Esophagus muscularis mucosa (tissue), 4 donors: ENCODE results near the gene FAM53A. TPM values are rescaled to one million over a fixed set of nuclear protein-coding genes. Genes with fewer than 3 reads are reported as not detected.

Source experiments
- DNase-seq: peaks from one replicate; pipeline ENCODE4 v3.0.0-alpha.2; 2017; ENCODE audit errors: extremely low spot score
- H3K27ac ChIP-seq, 4 donors: fragments of 200-600 bp; sonication (generic); replicated peaks in 1 of 4; 1 replicate in 3 of 4; 2 replicates in 1 of 4; pipeline ENCODE4 v1.5.1; 2016 to 2019; ENCODE audit warnings: mild to moderate bottlenecking in 1 of 4
- H3K27me3 ChIP-seq, 4 donors: fragments of 200-600 bp; sonication (generic); one replicate each; pipeline versions ENCODE4 v1.5.1 to v1.6.0; 2016 to 2019
- H3K36me3 ChIP-seq, 4 donors: fragments of 200-600 bp; sonication (generic); one replicate each; pipeline ENCODE4 v1.5.1; 2016 to 2019
- H3K4me1 ChIP-seq, 4 donors: fragments of 200-600 bp; sonication (generic); one replicate each; pipeline ENCODE4 v1.5.1; 2016 to 2019
- H3K4me3 ChIP-seq, 4 donors: fragments of 200-600 bp; sonication (generic); 1 replicate in 2 of 4; 2 replicates in 2 of 4; pipeline ENCODE4 v1.5.1; 2016 to 2019; ENCODE audit warnings: mild to moderate bottlenecking in 4 of 4, moderate library complexity in 1 of 4
- H3K9me3 ChIP-seq, 4 donors: fragments of 200-600 bp; sonication (generic); 1 replicate in 3 of 4; 2 replicates in 1 of 4; pipeline ENCODE4 v1.5.1; 2016 to 2019
- CTCF ChIP-seq, 3 experiments: fragments of 200-600 bp in 2 of 3; fragments of 450-650 bp in 1 of 3; sonication (generic) in 2 of 3; IDR thresholded peaks; one replicate each; pipeline ENCODE4 v1.5.1; 2017 to 2019; ENCODE audit warnings: antibody characterized with exemption in 3 of 3, mild to moderate bottlenecking in 2 of 3, moderate library complexity in 1 of 3
- EP300 ChIP-seq: sonication (generic); formaldehyde crosslinking; IDR thresholded peaks from one replicate; pipeline ENCODE4 v1.6.1; 2017; ENCODE audit warnings: antibody characterized with exemption
- POLR2A ChIP-seq: fragments of 450-650 bp; IDR thresholded peaks from one replicate; pipeline ENCODE4 v1.6.1; 2017; ENCODE audit warnings: antibody characterized with exemption, moderate library complexity, mild to moderate bottlenecking, low read depth
- POLR2AphosphoS5 ChIP-seq, 2 donors: sonication (generic); formaldehyde crosslinking; IDR thresholded peaks; one replicate each; pipeline ENCODE4 v1.6.1; 2017; ENCODE audit warnings: antibody characterized with exemption in 2 of 2
- WGBS: methylation state at CpG from one replicate; pipeline ENCODE4 v1.1.5; 2018; 5-methylcytosine and 5-hydroxymethylcytosine counted together
- intact Hi-C: fragments of 100-400 bp; cut with DNase I; formaldehyde crosslinking; loops from one replicate; pipeline ENCODE4 v1.15.1; 2023
- total RNA-seq, 4 donors: library from RNA; depleted of rRNA; stranded (reverse); fragments of >200 nt; gene quantifications; one replicate each; pipeline versions ENCODE4 v1.1.0 to v1.2.1, GENCODE V29; 2016

The FAM53A gene
- total RNA-seq, 4 donors from 2014 or later = 5.2 to 13.3 (median 8.9) TPM

DNA sequence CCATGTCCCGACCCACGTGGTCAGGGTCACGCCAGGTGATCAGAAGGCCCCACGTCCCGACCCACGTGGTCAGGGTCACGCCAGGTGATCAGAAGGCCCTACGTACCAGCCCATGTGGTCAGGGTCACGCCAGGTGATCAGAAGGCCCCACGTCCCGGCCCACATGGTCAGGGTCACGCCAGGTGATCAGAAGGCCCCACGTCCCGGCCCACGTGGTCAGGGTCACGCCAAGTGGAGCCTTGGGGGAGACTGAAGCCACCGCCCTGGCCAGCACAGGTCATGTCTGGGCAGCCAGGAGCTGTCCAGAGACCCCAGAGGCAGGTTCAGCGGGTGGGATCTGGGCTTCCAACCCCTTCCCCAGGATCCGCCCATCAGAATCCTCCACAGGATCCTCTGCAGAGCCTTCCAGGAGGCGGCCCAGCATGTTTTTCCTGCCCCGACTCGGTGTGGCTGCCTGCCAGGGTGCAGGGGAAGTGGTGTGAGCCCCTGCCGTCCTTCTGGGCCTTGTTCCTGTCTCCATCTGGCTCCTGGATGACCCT lies 58.4 kb downstream of the FAM53A start:
- DNase-seq = no peak
- no peak overlapping the region for H3K27ac ChIP-seq
- no peaks in the 10 kb centered on the region for H3K27me3 ChIP-seq
- WGBS = 86% methylated on average over 12 of the region's 23 CpGs
- H3K4me3 ChIP-seq = no peak overlapping the region
- intact Hi-C loops = loop anchor here (5.0 kb wide), 1 partner anchor 268 kb away; no protein-coding TSS in a partner anchor
- TF ChIP-seq EP300 = no peak
- no peak for TF ChIP-seq POLR2AphosphoS5 (IDR thresholded peaks at IDR 0.05)
- TF ChIP-seq POLR2A = no peak
- TF ChIP-seq CTCF (IDR thresholded peaks at IDR 0.05) = no peak
- peaks cover 0 to 2% (median 0%) of the 10 kb centered on the region in 4 donors for H3K9me3 ChIP-seq
- H3K36me3 ChIP-seq = no peaks in the 10 kb centered on the region
- peaks cover 0 to 8% (median 4%) of the 10 kb centered on the region in 4 donors for H3K4me1 ChIP-seq

GRCh38 chr4:1624519-1624910 lies 59.6 kb downstream of the FAM53A start:
- WGBS = 94% methylated on average over 12 of the region's 12 CpGs
- DNase-seq = no peak
- no peaks in the 10 kb centered on the region for H3K36me3 ChIP-seq
- H3K4me1 ChIP-seq = peaks cover 0 to 8% (median 4%) of the 10 kb centered on the region in 4 donors
- H3K9me3 ChIP-seq = peaks cover 0 to 3% (median 0%) of the 10 kb centered on the region in 4 donors
- intact Hi-C loops = no loop called here
- no peak for TF ChIP-seq EP300
- TF ChIP-seq CTCF (IDR thresholded peaks at IDR 0.05) = no peak
- no peak for TF ChIP-seq POLR2AphosphoS5 (IDR thresholded peaks at IDR 0.05)
- no peak for TF ChIP-seq POLR2A
- H3K4me3 ChIP-seq = no peak overlapping the region
- no peaks in the 10 kb centered on the region for H3K27me3 ChIP-seq
- no peak overlapping the region for H3K27ac ChIP-seq

- no peak overlapping the region for H3K27ac ChIP-seq
- WGBS = 95% methylated on average over 19 of the region's 21 CpGs
- peaks cover 0 to 3% (median 0%) of the 10 kb centered on the region in 4 donors for H3K9me3 ChIP-seq
- TF ChIP-seq EP300 (no peak), POLR2AphosphoS5 (IDR thresholded peaks at IDR 0.05) (no peak), POLR2A (no peak), CTCF (IDR thresholded peaks at IDR 0.05) (no peak)
- intact Hi-C loops = no loop called here
- no peak overlapping the region for H3K4me3 ChIP-seq
- no peak for DNase-seq
- H3K27me3 ChIP-seq = no peaks in the 10 kb centered on the region
- peaks cover 0 to 3% (median under 1%) of the 10 kb centered on the region in 4 donors for H3K4me1 ChIP-seq
- no peaks in the 10 kb centered on the region for H3K36me3 ChIP-seq
These were observed 60.1 kb downstream of the FAM53A start for GRCh38 chr4:1623821-1624518.

- peaks cover 0 to 3% (median 0%) of the 10 kb centered on the region in 4 donors for H3K9me3 ChIP-seq
- WGBS = 89% methylated on average over 22 of the region's 38 CpGs
- intact Hi-C loops = no loop called here
- H3K27ac ChIP-seq = no peak overlapping the region
- TF ChIP-seq POLR2AphosphoS5 (IDR thresholded peaks at IDR 0.05) (no peak), CTCF (IDR thresholded peaks at IDR 0.05) (no peak), POLR2A (no peak), EP300 (no peak)
- H3K4me3 ChIP-seq = no peak overlapping the region
- no peak for DNase-seq
- no peaks in the 10 kb centered on the region for H3K27me3 ChIP-seq
- no peaks in the 10 kb centered on the region for H3K36me3 ChIP-seq
- H3K4me1 ChIP-seq = no peaks in the 10 kb centered on the region
These were observed 60.7 kb downstream of the FAM53A start for GRCh38 chr4:1623400-1623799.
